Ovary (tissue), 3 donors: Measurements from ENCODE around the gene SPATA9.

ENCODE experiments used
- CTCF ChIP-seq, 3 donors: fragments of 450-650 bp in 2 of 3; fragments of 200-600 bp in 1 of 3; IDR thresholded peaks; one replicate each; pipeline versions ENCODE4 v1.5.1 to v1.8.0; 2016 to 2022; ENCODE audit warnings: antibody characterized with exemption in 3 of 3, mild to moderate bottlenecking in 1 of 3
- EP300 ChIP-seq: sonication (generic); formaldehyde crosslinking; IDR thresholded peaks from one replicate; pipeline ENCODE4 v1.6.1; 2017; ENCODE audit warnings: antibody characterized with exemption
- POLR2A ChIP-seq: fragments of 450-650 bp; IDR thresholded peaks from one replicate; pipeline ENCODE4 v1.6.1; 2017; ENCODE audit warnings: antibody characterized with exemption, mild to moderate bottlenecking, moderate library complexity
- donor health status: DM: no; HTN: no; CAD: no.

GRCh38 chr5:95638632-95639031, 44.2 kb downstream of the SPATA9 start:
- no peak for TF ChIP-seq CTCF (IDR thresholded peaks at IDR 0.05)
- TF ChIP-seq POLR2A: no peak
- no peak for TF ChIP-seq EP300
